HEK293 (cell line): Measurements from ENCODE around the gene PDLIM4.

Source experiments
- CTCF ChIA-PET: fragments of 350-600 bp; formaldehyde crosslinking; extraction: SDS; loops from one replicate; lab custom pipeline; 2021; ENCODE audit warnings: antibody characterized with exemption; lab: Yijun Ruan, JAX
- POLR2A ChIA-PET: fragments of 300-600 bp; formaldehyde crosslinking; extraction: SDS; loops from one replicate; lab custom pipeline; 2020; ENCODE audit warnings: antibody characterized with exemption, inconsistent platforms; lab: Yijun Ruan, JAX
- H3K27ac ChIP-seq: fragments of 200-500 bp; sonication (Bioruptor generic); 2 replicates; pipeline ENCODE4 v1.5.1; 2014; ENCODE audit warnings: low read depth, low read length, control low read depth, inconsistent platforms; ENCODE audit errors: extremely low read depth
- H3K36me3 ChIP-seq, 2 experiments: fragments of 200-500 bp in 1 of 2; sonication (Bioruptor generic) in 1 of 2; 1 replicate in 1 of 2; 2 replicates in 1 of 2; pipeline ENCODE4 v1.5.1; 2014 to 2017; ENCODE audit warnings: inconsistent platforms in 2 of 2, low read length in 2 of 2; ENCODE audit not compliant: control insufficient read depth in 2 of 2, insufficient read depth in 1 of 2
- H3K4me1 ChIP-seq: fragments of 200-500 bp; sonication (Bioruptor generic); 2 replicates; pipeline ENCODE4 v1.5.1; 2014; ENCODE audit warnings: mild to moderate bottlenecking, low read length, inconsistent platforms; ENCODE audit not compliant: control insufficient read depth, insufficient read depth
- H3K4me3 ChIP-seq: 2 replicates; pipeline ENCODE4 v1.5.1; 2011; ENCODE audit warnings: low read depth, mild to moderate bottlenecking, control low read depth, low read length, moderate library complexity
- H3K9me3 ChIP-seq: fragments of 200-500 bp; sonication (Bioruptor generic); 2 replicates; pipeline ENCODE4 v1.5.1; 2014; ENCODE audit warnings: low read depth, low read length, inconsistent platforms; ENCODE audit not compliant: control insufficient read depth, insufficient read depth
- BCL11B ChIP-seq: fragments of 450-650 bp; formaldehyde crosslinking; IDR thresholded peaks from 2 replicates; pipeline ENCODE4 v1.5.1; 2016; ENCODE audit warnings: low read depth, missing biosample characterization, missing genetic modification characterization
- GLIS1 ChIP-seq: fragments of 450-650 bp; formaldehyde crosslinking; IDR thresholded peaks from 2 replicates; pipeline ENCODE4 v1.5.1; 2016; ENCODE audit warnings: missing biosample characterization, missing genetic modification characterization
- IKZF3 ChIP-seq: fragments of 450-650 bp; IDR thresholded peaks from 2 replicates; pipeline ENCODE4 v1.5.0; 2018; ENCODE audit warnings: missing biosample characterization, mild to moderate bottlenecking, missing genetic modification characterization, moderate library complexity
- KLF1 ChIP-seq: fragments of 450-650 bp; formaldehyde crosslinking; IDR thresholded peaks from 2 replicates; pipeline ENCODE4 v1.5.1; 2016; ENCODE audit warnings: missing biosample characterization, missing genetic modification characterization
- KLF8 ChIP-seq: fragments of 450-650 bp; formaldehyde crosslinking; IDR thresholded peaks from 2 replicates; pipeline ENCODE4 v1.5.1; 2016; ENCODE audit warnings: missing biosample characterization, missing genetic modification characterization
- KLF9 ChIP-seq: fragments of 450-650 bp; formaldehyde crosslinking; IDR thresholded peaks from 2 replicates; pipeline ENCODE4 v1.5.1; 2016; ENCODE audit warnings: missing biosample characterization, missing genetic modification characterization, low read depth
- MYNN ChIP-seq: fragments of 450-650 bp; formaldehyde crosslinking; IDR thresholded peaks from 2 replicates; pipeline ENCODE4 v1.5.1; 2016; ENCODE audit warnings: missing biosample characterization, missing genetic modification characterization, borderline replicate concordance
- PATZ1 ChIP-seq: fragments of 450-650 bp; formaldehyde crosslinking; IDR thresholded peaks from 2 replicates; pipeline ENCODE4 v1.5.1; 2016; ENCODE audit warnings: missing biosample characterization, missing genetic modification characterization
- PRDM1 ChIP-seq: fragments of 450-650 bp; formaldehyde crosslinking; IDR thresholded peaks from 2 replicates; pipeline ENCODE4; 2016; ENCODE audit warnings: missing biosample characterization, missing genetic modification characterization
- SP2 ChIP-seq: fragments of 450-650 bp; formaldehyde crosslinking; IDR thresholded peaks from 2 replicates; pipeline ENCODE4 v1.5.1; 2016; ENCODE audit warnings: missing biosample characterization, missing genetic modification characterization
- SP3 ChIP-seq: fragments of 450-650 bp; formaldehyde crosslinking; IDR thresholded peaks from 2 replicates; pipeline ENCODE4 v1.5.1; 2016; ENCODE audit warnings: missing biosample characterization, missing genetic modification characterization
- ZBTB17 ChIP-seq: fragments of 450-650 bp; formaldehyde crosslinking; IDR thresholded peaks from 2 replicates; pipeline ENCODE4 v1.5.1; 2016; ENCODE audit warnings: missing biosample characterization, missing genetic modification characterization
- ZBTB20 ChIP-seq: fragments of 450-650 bp; formaldehyde crosslinking; IDR thresholded peaks from 2 replicates; pipeline ENCODE4 v1.5.1; 2016; ENCODE audit warnings: missing biosample characterization, missing genetic modification characterization
- ZBTB8A ChIP-seq: fragments of 450-650 bp; formaldehyde crosslinking; IDR thresholded peaks from 2 replicates; pipeline ENCODE4 v1.5.1; 2016; ENCODE audit warnings: missing biosample characterization, missing genetic modification characterization
- ZEB2 ChIP-seq: fragments of 450-650 bp; formaldehyde crosslinking; IDR thresholded peaks from 2 replicates; pipeline ENCODE4 v1.5.1; 2016; ENCODE audit warnings: missing biosample characterization, missing genetic modification characterization
- ZFP69B ChIP-seq: fragments of 450-650 bp; formaldehyde crosslinking; IDR thresholded peaks from 2 replicates; pipeline ENCODE4 v1.5.1; 2016; ENCODE audit warnings: missing biosample characterization, missing genetic modification characterization
- ZIC2 ChIP-seq: fragments of 450-650 bp; formaldehyde crosslinking; IDR thresholded peaks from 2 replicates; pipeline ENCODE4 v1.5.1; 2016; ENCODE audit warnings: missing biosample characterization, missing genetic modification characterization
- ZNF132 ChIP-seq: fragments of 450-650 bp; formaldehyde crosslinking; IDR thresholded peaks from 2 replicates; pipeline ENCODE4 v1.5.1; 2017; ENCODE audit warnings: missing biosample characterization, missing genetic modification characterization, borderline replicate concordance
- ZNF19 ChIP-seq: fragments of 450-650 bp; formaldehyde crosslinking; IDR thresholded peaks from 2 replicates; pipeline ENCODE4; 2016; ENCODE audit warnings: missing biosample characterization, missing genetic modification characterization, low read depth
- ZNF335 ChIP-seq: fragments of 450-650 bp; formaldehyde crosslinking; conservative IDR thresholded peaks from 2 replicates; pipeline ENCODE4 v1.5.1; 2016; ENCODE audit warnings: missing biosample characterization, missing genetic modification characterization
- ZNF354C ChIP-seq: fragments of 450-650 bp; formaldehyde crosslinking; IDR thresholded peaks from 2 replicates; pipeline ENCODE4 v1.5.1; 2016; ENCODE audit warnings: missing biosample characterization, missing genetic modification characterization, low read depth, borderline replicate concordance
- ZNF398 ChIP-seq: fragments of 450-650 bp; formaldehyde crosslinking; IDR thresholded peaks from 2 replicates; pipeline ENCODE4 v1.5.1; 2017; ENCODE audit warnings: missing biosample characterization, missing genetic modification characterization
- ZNF677 ChIP-seq: fragments of 450-650 bp; IDR thresholded peaks from 2 replicates; pipeline ENCODE4 v1.5.0; 2018; ENCODE audit warnings: missing biosample characterization, mild to moderate bottlenecking, missing genetic modification characterization, moderate library complexity
- ZNF692 ChIP-seq: fragments of 450-650 bp; formaldehyde crosslinking; IDR thresholded peaks from 2 replicates; pipeline ENCODE4 v1.5.1; 2016; ENCODE audit warnings: missing biosample characterization, missing genetic modification characterization
- TF ChIP-seq, protein P1 (sequence below): fragments of 450-650 bp; formaldehyde crosslinking; IDR thresholded peaks from 2 replicates; pipeline ENCODE4 v1.5.1; 2016; ENCODE audit warnings: missing biosample characterization, missing genetic modification characterization
- TF ChIP-seq, protein P2 (sequence below): fragments of 450-650 bp; formaldehyde crosslinking; IDR thresholded peaks from 2 replicates; pipeline ENCODE4 v1.5.1; 2017; ENCODE audit warnings: missing biosample characterization, missing genetic modification characterization

Gene PDLIM4

GRCh38 chr5:132227485-132228240 is 29.8 kb upstream of the PDLIM4 start, which contains the start of gene P4HA2:
P4HA2 (minus strand) TSS chr5:132227853; CDS start chr5:132218626, 9,227 bp downstream.
- POLR2A ChIA-PET: interaction anchor here (0.6 to 4.2 kb wide), 9 partner anchors 10 to 263 kb away, joined by 3 to 30 read pairs (median 5); partner anchors contain the start of genes IRF1 and SLC22A4
- H3K4me1 ChIP-seq: peaks cover 4% of the 10 kb centered on the region
- H3K27ac ChIP-seq: peak within 1 kb of the TSS; percentile 57; the same call in 1 of the 2 replicates
- no peaks in the 10 kb centered on the region for H3K36me3 ChIP-seq
- peak within 1 kb of the TSS; percentile 58 for H3K4me3 ChIP-seq
- CTCF ChIA-PET: interaction anchor here (0.7 to 2.9 kb wide), 8 partner anchors 10 to 183 kb away, joined by 3 to 25 read pairs (median 5); no protein-coding TSS in a partner anchor
- no peaks in the 10 kb centered on the region for H3K9me3 ChIP-seq
- TF ChIP-seq ZNF335 (tag by site-specific recombination) (peak; percentile 19; the same call in 1 of the 2 replicates), KLF8 (tag by site-specific recombination) (peak; percentile 52; the same call in 1 of the 2 replicates), ZNF692 (tag by site-specific recombination) (peak; percentile 22; the same call in 1 of the 2 replicates), SP2 (tag by site-specific recombination) (peak; percentile 34; the same call in 1 of the 2 replicates), ZNF398 (tag by site-specific recombination) (peak; percentile 44; the same call in 1 of the 2 replicates), SP3 (tag by site-specific recombination) (peak; percentile 77), ZIC2 (tag by site-specific recombination) (peak; percentile 46), ZBTB8A (tag by site-specific recombination) (peak; percentile 84), ZBTB20 (tag by site-specific recombination) (peak; percentile 67; the same call in 1 of the 2 replicates), ZNF19 (tag by site-specific recombination) (no peak), ZNF677 (tag by site-specific recombination) (no peak), PRDM1 (tag by site-specific recombination) (no peak), KLF1 (peak; percentile 67; the same call in 1 of the 2 replicates), BCL11B (tag by site-specific recombination) (peak; percentile 50; the same call in 1 of the 2 replicates), IKZF3 (tag by site-specific recombination) (peak; percentile 34; the same call in 1 of the 2 replicates), ZNF132 (tag by site-specific recombination) (no peak), MYNN (tag by site-specific recombination) (no peak), ZFP69B (tag by site-specific recombination) (no peak; the same call in 1 of the 2 replicates), KLF9 (tag by site-specific recombination) (peak; percentile 64; the same call in 1 of the 2 replicates), ZEB2 (tag by site-specific recombination) (peak; percentile 19; the same call in 1 of the 2 replicates), PATZ1 (tag by site-specific recombination) (peak; percentile 15; the same call in 1 of the 2 replicates), GLIS1 (tag by site-specific recombination) (peak; percentile 90), ZBTB17 (tag by site-specific recombination) (0 out of 2 replicates have a peak, but pooled peaks have one; percentile 25), ZNF354C (tag by site-specific recombination) (no peak)
- TF ChIP-seq, protein P1, sequence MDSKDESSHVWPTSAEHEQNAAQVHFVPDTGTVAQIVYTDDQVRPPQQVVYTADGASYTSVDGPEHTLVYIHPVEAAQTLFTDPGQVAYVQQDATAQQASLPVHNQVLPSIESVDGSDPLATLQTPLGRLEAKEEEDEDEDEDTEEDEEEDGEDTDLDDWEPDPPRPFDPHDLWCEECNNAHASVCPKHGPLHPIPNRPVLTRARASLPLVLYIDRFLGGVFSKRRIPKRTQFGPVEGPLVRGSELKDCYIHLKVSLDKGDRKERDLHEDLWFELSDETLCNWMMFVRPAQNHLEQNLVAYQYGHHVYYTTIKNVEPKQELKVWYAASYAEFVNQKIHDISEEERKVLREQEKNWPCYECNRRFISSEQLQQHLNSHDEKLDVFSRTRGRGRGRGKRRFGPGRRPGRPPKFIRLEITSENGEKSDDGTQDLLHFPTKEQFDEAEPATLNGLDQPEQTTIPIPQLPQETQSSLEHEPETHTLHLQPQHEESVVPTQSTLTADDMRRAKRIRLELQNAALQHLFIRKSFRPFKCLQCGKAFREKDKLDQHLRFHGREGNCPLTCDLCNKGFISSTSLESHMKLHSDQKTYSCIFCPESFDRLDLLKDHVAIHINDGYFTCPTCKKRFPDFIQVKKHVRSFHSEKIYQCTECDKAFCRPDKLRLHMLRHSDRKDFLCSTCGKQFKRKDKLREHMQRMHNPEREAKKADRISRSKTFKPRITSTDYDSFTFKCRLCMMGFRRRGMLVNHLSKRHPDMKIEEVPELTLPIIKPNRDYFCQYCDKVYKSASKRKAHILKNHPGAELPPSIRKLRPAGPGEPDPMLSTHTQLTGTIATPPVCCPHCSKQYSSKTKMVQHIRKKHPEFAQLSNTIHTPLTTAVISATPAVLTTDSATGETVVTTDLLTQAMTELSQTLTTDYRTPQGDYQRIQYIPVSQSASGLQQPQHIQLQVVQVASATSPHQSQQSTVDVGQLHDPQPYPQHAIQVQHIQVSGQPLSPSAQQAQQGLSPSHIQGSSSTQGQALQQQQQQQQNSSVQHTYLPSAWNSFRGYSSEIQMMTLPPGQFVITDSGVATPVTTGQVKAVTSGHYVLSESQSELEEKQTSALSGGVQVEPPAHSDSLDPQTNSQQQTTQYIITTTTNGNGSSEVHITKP (tag by site-specific recombination): 0 out of 2 replicates have a peak, but pooled peaks have one; percentile 8
- TF ChIP-seq, protein P2, sequence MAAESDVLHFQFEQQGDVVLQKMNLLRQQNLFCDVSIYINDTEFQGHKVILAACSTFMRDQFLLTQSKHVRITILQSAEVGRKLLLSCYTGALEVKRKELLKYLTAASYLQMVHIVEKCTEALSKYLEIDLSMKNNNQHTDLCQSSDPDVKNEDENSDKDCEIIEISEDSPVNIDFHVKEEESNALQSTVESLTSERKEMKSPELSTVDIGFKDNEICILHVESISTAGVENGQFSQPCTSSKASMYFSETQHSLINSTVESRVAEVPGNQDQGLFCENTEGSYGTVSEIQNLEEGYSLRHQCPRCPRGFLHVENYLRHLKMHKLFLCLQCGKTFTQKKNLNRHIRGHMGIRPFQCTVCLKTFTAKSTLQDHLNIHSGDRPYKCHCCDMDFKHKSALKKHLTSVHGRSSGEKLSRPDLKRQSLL: peak; percentile 40; the same call in 1 of the 2 replicates
